ENCODE results near the gene FAM163B. TPM values are rescaled to one million over a fixed set of nuclear protein-coding genes. Genes with fewer than 3 reads are reported as not detected.

Gene FAM163B
- total and polyA plus RNA-seq, 2 of the 8 experiments (the other 6 are each of a cell fraction or from before 2014, with no cell fraction given): 0.63 to 1.0 TPM

DNA sequence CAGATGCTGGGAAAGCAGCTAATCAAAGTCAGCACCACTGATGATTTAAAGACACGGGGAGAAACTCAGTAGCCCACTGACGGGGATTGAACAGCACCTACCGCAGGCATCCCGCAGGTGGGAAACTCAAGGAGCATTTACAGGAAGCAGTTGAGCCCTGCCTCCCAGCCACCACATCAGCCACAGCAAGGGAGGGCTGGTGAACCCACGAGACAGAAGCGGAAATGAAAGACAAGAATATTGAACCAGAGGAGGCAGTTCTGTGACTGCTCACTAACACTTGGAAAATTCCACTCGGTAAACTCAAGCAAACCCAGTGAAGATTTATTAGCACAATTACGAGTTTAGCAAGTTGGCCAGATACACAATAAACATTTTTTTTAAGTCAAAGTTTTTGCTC, 10.6 kb upstream of the FAM163B start:
- Histone ChIP-seq H2AFZ (ENCODE audit: low read length) (no peak overlapping the region), H4K8ac (ENCODE audit: extremely low read depth, insufficient read depth, low read length) (no peak overlapping the region), H3K4ac (replicated peaks; ENCODE audit: insufficient read length, low read depth, low read length) (no peak overlapping the region), H3K36me3 (ENCODE audit: control insufficient read depth in 2 of 4, insufficient read depth in 4 of 4, low read length in 3 of 4) (no peaks in the 10 kb centered on the region), H3K4me2 (ENCODE audit: insufficient read depth in 1 of 2, low read depth in 2 of 2, low read length in 2 of 2) (no peak overlapping the region), H3K23me2 (ENCODE audit: low read depth, low read length) (no peaks in the 10 kb centered on the region), H4K20me1 (replicated peaks in 1 of 2; ENCODE audit: control insufficient read depth in 1 of 2, insufficient read depth in 2 of 2, low read length in 2 of 2) (no peaks in the 10 kb centered on the region), H3K79me1 (ENCODE audit: low read depth, low read length) (no peaks in the 10 kb centered on the region), H3K23ac (ENCODE audit: insufficient read length) (no peak overlapping the region), H3K4me1 (replicated peaks in 1 of 4; ENCODE audit: control insufficient read depth in 3 of 4, insufficient read depth in 4 of 4, low read length in 3 of 4) (no peaks in the 10 kb centered on the region), H3K27ac (ENCODE audit: low read depth, low read length) (no peak overlapping the region), H2BK12ac (ENCODE audit: low read depth, low read length) (no peak overlapping the region), H2BK120ac (replicated peaks; ENCODE audit: low read depth, low read length) (no peak overlapping the region), H3K9ac (replicated peaks in 1 of 4; ENCODE audit: extremely low read depth in 1 of 4, low read depth in 3 of 4, low read length in 3 of 4) (no peak overlapping the region), H2BK5ac (ENCODE audit: low read depth, low read length) (no peak overlapping the region), H3K56ac (replicated peaks; ENCODE audit: insufficient read length, low read depth, low read length) (no peak overlapping the region), H3K18ac (ENCODE audit: extremely low read depth, low read length) (no peak overlapping the region), H2AK5ac (ENCODE audit: low read depth, low read length) (no peak overlapping the region), H2BK15ac (ENCODE audit: low read length) (no peak overlapping the region), H4K5ac (ENCODE audit: insufficient read length, low read depth, low read length) (no peak overlapping the region), H4K91ac (replicated peaks; ENCODE audit: insufficient read length, low read length) (no peak overlapping the region), H3K14ac (ENCODE audit: insufficient read length) (no peak overlapping the region), H3K27me3 (replicated peaks in 1 of 4; ENCODE audit: control insufficient read depth in 3 of 4, extremely low read depth in 1 of 4, insufficient read depth in 3 of 4, low read length in 3 of 4) (peaks cover 0 to 5% (median 0%) of the 10 kb centered on the region in 4 experiments; a peak in 3 of 7 replicates), H3K9me3 (ENCODE audit: insufficient read depth in 2 of 2, low read depth in 1 of 2, low read length in 1 of 2) (no peaks in the 10 kb centered on the region), H2BK20ac (ENCODE audit: low read length) (no peak overlapping the region), H3K79me2 (ENCODE audit: control insufficient read depth in 1 of 2, insufficient read depth in 2 of 2, low read length in 2 of 2) (no peaks in the 10 kb centered on the region), H3K4me3 (ENCODE audit: extremely low read depth in 1 of 4, insufficient read depth in 2 of 4, low read depth in 3 of 4, low read length in 4 of 4) (no peak overlapping the region)
- DNase-seq (ENCODE audit: low read depth in 1 of 2, low spot score in 2 of 2): no peak
- ChIA-PET POLR2A (ENCODE audit: partially characterized antibody) (interaction anchor here (1.1 kb wide), 1 partner anchor 54 kb away, joined by 3 read pairs; no protein-coding TSS in a partner anchor), CTCF (ENCODE audit: partially characterized antibody) (interaction anchor here (0.8 kb wide), 1 partner anchor 12 kb away, joined by 3 read pairs; no protein-coding TSS in a partner anchor)
- no peak for FAIRE-seq
- 84% methylated on average over 8 of the region's 8 CpGs; no CpG with 5 or more reads in 1 of the 2 experiments for WGBS, 2 experiments (ENCODE audit: extremely low coverage in 1 of 2, insufficient coverage in 1 of 2, insufficient read length in 1 of 2, insufficient replicate concordance in 2 of 2, low coverage in 1 of 2, low lambda C conversion rate in 2 of 2, missing lambda C conversion rate in 1 of 2)
- no peak for TF ChIP-seq GABPA (IDR thresholded peaks at IDR 0.05; ENCODE audit: borderline replicate concordance, insufficient read depth, low read length)
- TF ChIP-seq, protein P1, sequence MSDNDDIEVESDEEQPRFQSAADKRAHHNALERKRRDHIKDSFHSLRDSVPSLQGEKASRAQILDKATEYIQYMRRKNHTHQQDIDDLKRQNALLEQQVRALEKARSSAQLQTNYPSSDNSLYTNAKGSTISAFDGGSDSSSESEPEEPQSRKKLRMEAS (IDR thresholded peaks at IDR 0.05): no peak
- no peak for TF ChIP-seq POU5F1 (IDR thresholded peaks at IDR 0.05; ENCODE audit: low read depth, low read length)
- no peak for TF ChIP-seq GTF2F1 (IDR thresholded peaks at IDR 0.05; ENCODE audit: borderline replicate concordance, low read depth, low read length)
- no peak for TF ChIP-seq SAP30 (IDR thresholded peaks at IDR 0.05; ENCODE audit: insufficient read depth, insufficient replicate concordance, low read length)
- TF ChIP-seq EZH2 (IDR thresholded peaks at IDR 0.05; ENCODE audit: low read depth, low read length, severe bottlenecking): no peak
- no peak for TF ChIP-seq SP4 (IDR thresholded peaks at IDR 0.05; ENCODE audit: low read length)
- TF ChIP-seq CHD2 (IDR thresholded peaks at IDR 0.05; ENCODE audit: low read length): no peak
- no peak for TF ChIP-seq RFX5 (IDR thresholded peaks at IDR 0.05; ENCODE audit: borderline replicate concordance, low read depth, low read length)
- TF ChIP-seq BRCA1 (IDR thresholded peaks at IDR 0.05; ENCODE audit: low read depth, low read length): no peak
- TF ChIP-seq NANOG (IDR thresholded peaks at IDR 0.05; ENCODE audit: insufficient read depth, low read depth, low read length, poor library complexity, severe bottlenecking): no peak
- no peak for TF ChIP-seq TCF12 (IDR thresholded peaks at IDR 0.05; ENCODE audit: low read depth, low read length)
- TF ChIP-seq TAF1 (IDR thresholded peaks at IDR 0.05; ENCODE audit: low read depth, low read length): no peak
- TF ChIP-seq SP2 (IDR thresholded peaks at IDR 0.05; ENCODE audit: low read length): no peak

Measured in H1 (cell line).